IMR-90 (cell line): ENCODE results near the gene UMODL1. TPM values are rescaled to one million over a fixed set of nuclear protein-coding genes. Genes with fewer than 3 reads are reported as not detected.
A peak's percentile ranks its signal among the peaks of the same experiment; 100 is the strongest.

Source experiments
- ATAC-seq: fragments of 200-7000 bp; cut with Tn5 transposase; 2 replicates; pipeline ENCODE4 v1.9.1; 2020; ENCODE audit warnings: low read depth, mild to moderate bottlenecking, moderate library complexity
- BruUV-seq: library from RNA; stranded (reverse); fragments of 400-500 nt; replicated peaks from 2 replicates; lab custom pipeline; 2021; lab: Mats Ljungman, UMichigan
- CTCF ChIA-PET: fragments of 300-600 bp; formaldehyde crosslinking; extraction: SDS; loops from one replicate; lab custom pipeline; 2021; ENCODE audit warnings: antibody characterized with exemption; lab: Yijun Ruan, JAX
- POLR2A ChIA-PET: fragments of 300-600 bp; sonication (Branson Sonifier 250); formaldehyde crosslinking; loops from one replicate; lab custom pipeline; 2022; ENCODE audit warnings: antibody characterized with exemption; ENCODE audit not compliant: unreplicated experiment; lab: Charles Lee
- DNase-seq: peaks from one replicate; pipeline ENCODE4 v3.0.0; 2013
- H2AFZ ChIP-seq: replicated peaks from 2 replicates; pipeline ENCODE3; 2013; ENCODE audit warnings: low read length, mild to moderate bottlenecking; ENCODE audit not compliant: poor library complexity
- H2AK5ac ChIP-seq: 2 replicates; pipeline ENCODE4 v1.6.1; 2013; ENCODE audit warnings: low read depth, low read length, inconsistent platforms
- H2AK9ac ChIP-seq: replicated peaks from 2 replicates; pipeline ENCODE3; 2013; ENCODE audit warnings: mild to moderate bottlenecking, low read depth, low read length, moderate library complexity; ENCODE audit not compliant: poor library complexity
- H2BK120ac ChIP-seq: 2 replicates; pipeline ENCODE4 v1.6.1; 2013; ENCODE audit warnings: low read depth, low read length, inconsistent platforms
- H2BK15ac ChIP-seq: 3 replicates; pipeline ENCODE4 v1.6.1; 2013; ENCODE audit warnings: low read depth, low read length, inconsistent platforms
- H2BK20ac ChIP-seq: 2 replicates; pipeline ENCODE4 v1.6.1; 2013; ENCODE audit warnings: low read depth, mild to moderate bottlenecking, inconsistent platforms, low read length, moderate library complexity
- H2BK5ac ChIP-seq: 2 replicates; pipeline ENCODE4 v1.6.1; 2013; ENCODE audit warnings: mild to moderate bottlenecking, low read depth, low read length, inconsistent platforms; ENCODE audit not compliant: poor library complexity, severe bottlenecking
- H3K14ac ChIP-seq: replicated peaks from 2 replicates; pipeline ENCODE4 v1.6.1; 2013; ENCODE audit warnings: low read depth, low read length, inconsistent platforms
- H3K18ac ChIP-seq: 2 replicates; pipeline ENCODE4 v1.6.1; 2013; ENCODE audit warnings: low read depth, low read length, control low read depth
- H3K23ac ChIP-seq: 2 replicates; pipeline ENCODE4 v1.6.1; 2013; ENCODE audit warnings: low read depth, low read length, inconsistent platforms
- H3K27ac ChIP-seq: 2 replicates; pipeline ENCODE4 v1.5.1; 2013; ENCODE audit warnings: mild to moderate bottlenecking, control low read depth, low read length; ENCODE audit not compliant: insufficient read depth
- H3K27me3 ChIP-seq: 2 replicates; pipeline ENCODE4 v1.6.1; 2013; ENCODE audit warnings: low read length; ENCODE audit not compliant: control insufficient read depth, insufficient read depth
- H3K36me3 ChIP-seq: 2 replicates; pipeline ENCODE4 v1.6.1; 2013; ENCODE audit warnings: low read length, mixed read lengths; ENCODE audit not compliant: control insufficient read depth, insufficient read depth
- H3K4ac ChIP-seq: 2 replicates; pipeline ENCODE4 v1.6.1; 2013; ENCODE audit warnings: low read depth, low read length, inconsistent platforms
- H3K4me1 ChIP-seq: 2 replicates; pipeline ENCODE4 v1.6.1; 2013; ENCODE audit warnings: low read length, mixed read lengths; ENCODE audit not compliant: control insufficient read depth, insufficient read depth
- H3K4me2 ChIP-seq: 2 replicates; pipeline ENCODE4 v1.6.1; 2013; ENCODE audit warnings: low read depth, mild to moderate bottlenecking, control low read depth, low read length, moderate library complexity
- H3K4me3 ChIP-seq: 2 replicates; pipeline ENCODE4 v1.5.1; 2013; ENCODE audit warnings: low read depth, mild to moderate bottlenecking, control low read depth, low read length, moderate library complexity; ENCODE audit not compliant: insufficient read depth
- H3K56ac ChIP-seq: 2 replicates; pipeline ENCODE4 v1.6.1; 2013; ENCODE audit warnings: low read length, inconsistent platforms; ENCODE audit not compliant: insufficient read depth; ENCODE audit errors: extremely low read depth
- H3K79me1 ChIP-seq, 2 experiments: 2 replicates each; pipeline ENCODE4 v1.6.1; 2013; ENCODE audit warnings: low read length in 2 of 2, inconsistent platforms in 1 of 2, low read depth in 1 of 2
- H3K9ac ChIP-seq: 2 replicates; pipeline ENCODE4 v1.6.1; 2013; ENCODE audit warnings: low read depth, low read length, control low read depth
- H3K9me1 ChIP-seq: 2 replicates; pipeline ENCODE4 v1.6.1; 2013; ENCODE audit warnings: low read length, inconsistent platforms; ENCODE audit not compliant: insufficient read depth
- H3K9me3 ChIP-seq: 2 replicates; pipeline ENCODE4 v1.6.1; 2013; ENCODE audit warnings: low read length; ENCODE audit not compliant: control insufficient read depth, insufficient read depth
- H4K20me1 ChIP-seq: 2 replicates; pipeline ENCODE4 v1.6.1; 2013; ENCODE audit warnings: low read length, inconsistent platforms; ENCODE audit not compliant: insufficient read depth
- H4K5ac ChIP-seq: 2 replicates; pipeline ENCODE4 v1.6.1; 2013; ENCODE audit warnings: mild to moderate bottlenecking, low read depth, low read length, control low read depth
- H4K8ac ChIP-seq, 2 experiments: 2 replicates each; pipeline ENCODE4 v1.6.1; 2013; ENCODE audit warnings: low read depth in 2 of 2, low read length in 2 of 2, control low read depth in 1 of 2, inconsistent platforms in 1 of 2
- H4K91ac ChIP-seq: 2 replicates; pipeline ENCODE4 v1.6.1; 2013; ENCODE audit warnings: low read depth, low read length, inconsistent platforms; ENCODE audit not compliant: insufficient read depth
- BHLHE40 ChIP-seq: fragments of 150-350 bp; IDR thresholded peaks from 2 replicates; pipeline ENCODE4 v1.6.1; 2016; ENCODE audit warnings: mild to moderate bottlenecking, low read depth, low read length
- CEBPB ChIP-seq: IDR thresholded peaks from 2 replicates; pipeline ENCODE4 v1.6.1; 2012; ENCODE audit warnings: low read depth, low read length, improper control_type of control experiment
- CHD1 ChIP-seq: IDR thresholded peaks from 2 replicates; pipeline ENCODE4 v1.6.1; 2012; ENCODE audit warnings: low read depth, low read length, improper control_type of control experiment
- ELK1 ChIP-seq: fragments of 150-350 bp; IDR thresholded peaks from 2 replicates; pipeline ENCODE4 v1.6.1; 2016; ENCODE audit warnings: low read depth, mild to moderate bottlenecking, low read length, moderate library complexity, borderline replicate concordance
- FOS ChIP-seq: fragments of 150-350 bp; IDR thresholded peaks from 2 replicates; pipeline ENCODE4 v1.6.1; 2016; ENCODE audit warnings: low read depth, low read length
- MAFK ChIP-seq: IDR thresholded peaks from 2 replicates; pipeline ENCODE4 v1.6.1; 2012; ENCODE audit warnings: low read depth, low read length, improper control_type of control experiment
- MAZ ChIP-seq: IDR thresholded peaks from 2 replicates; pipeline ENCODE4 v1.6.1; 2012; ENCODE audit warnings: low read depth, mild to moderate bottlenecking, low read length, improper control_type of control experiment, moderate library complexity, borderline replicate concordance
- NFE2L2 ChIP-seq: fragments of 150-350 bp; IDR thresholded peaks from 2 replicates; pipeline ENCODE4 v1.6.1; 2016; ENCODE audit warnings: low read depth, mild to moderate bottlenecking, low read length
- POLR2A ChIP-seq: IDR thresholded peaks from 2 replicates; pipeline ENCODE4 v1.6.1; 2012; ENCODE audit warnings: mild to moderate bottlenecking, low read depth, low read length
- RAD21 ChIP-seq: IDR thresholded peaks from 2 replicates; pipeline ENCODE4 v1.6.1; 2012; ENCODE audit warnings: low read length, improper control_type of control experiment
- RCOR1 ChIP-seq: IDR thresholded peaks from 2 replicates; pipeline ENCODE4 v1.6.1; 2012; ENCODE audit warnings: mild to moderate bottlenecking, low read length, improper control_type of control experiment; ENCODE audit not compliant: insufficient replicate concordance
- RFX5 ChIP-seq: IDR thresholded peaks from 2 replicates; pipeline ENCODE4 v1.8.0; 2012; ENCODE audit warnings: low read depth, mild to moderate bottlenecking, low read length, moderate library complexity
- USF2 ChIP-seq: fragments of 150-350 bp; IDR thresholded peaks from 2 replicates; pipeline ENCODE4 v1.6.1; 2017; ENCODE audit warnings: mild to moderate bottlenecking, antibody characterized with exemption, low read length, low read depth
- WGBS, 2 experiments: methylation state at CpG; one replicate each; pipeline versions ENCODE4 v1.1.5 to v1.1.7; 2013; ENCODE audit warnings: missing lambda C conversion rate in 2 of 2; ENCODE audit not compliant: insufficient read length in 1 of 2; ENCODE audit errors: extremely low coverage in 2 of 2; 5-methylcytosine and 5-hydroxymethylcytosine counted together
- dilution Hi-C: fragments of 300-500 bp; cut with HindIII; formaldehyde crosslinking; loops from one replicate; pipeline ENCODE4 v1.14.3; 2018; ENCODE audit warnings: low sequenced_read_pairs; ENCODE audit not compliant: unreplicated experiment
- in situ Hi-C: fragments of 300-500 bp; cut with MboI; formaldehyde crosslinking; loops from 3 replicates; pipeline ENCODE4 v1.14.3; 2019; ENCODE audit warnings: low sequenced_read_pairs, inconsistent platforms, mixed read lengths
- intact Hi-C: fragments of 100-400 bp; cut with micrococcal nuclease; formaldehyde crosslinking; loops from 2 replicates; pipeline ENCODE4 v1.10.0; 2022
- polyA plus RNA-seq, 3 experiments: library from polyadenylated mRNA; depleted of rRNA; stranded (reverse); fragments of >200 nt; gene quantifications; 2 replicates each; pipeline ENCODE4 v1.2.3, GENCODE V29; 2012; ENCODE audit warnings: low replicate concordance in 1 of 3
- total RNA-seq: library from RNA; depleted of rRNA; stranded (reverse); fragments of >200 nt; gene quantifications from 2 replicates; pipeline ENCODE4 v1.2.3, GENCODE V29; 2012

Gene UMODL1
- total and polyA plus RNA-seq, 2 of the 4 experiments (the other 2 are of a cell fraction), result 0.02 TPM; not detected in 1

- peak; percentile 79 for ATAC-seq
Measured at GRCh38 chr21:42093991-42094421, 22.9 kb downstream of the UMODL1 start.

More at GRCh38 chr21:42093991-42094421, 22.9 kb downstream of the UMODL1 start:
- Histone ChIP-seq H3K23ac (0 out of 2 replicates have a peak overlapping the region, but pooled peaks have one; percentile 24), H3K27me3 (peaks cover 2% of the 10 kb centered on the region; the same call in 1 of the 2 replicates), H3K9me3 (peaks cover 7% of the 10 kb centered on the region), H3K9ac (no peak overlapping the region), H3K9me1 (peaks cover 14% of the 10 kb centered on the region), H3K4me1 (peaks cover 16% of the 10 kb centered on the region), H4K8ac (peak overlapping the region in 1 of 2 experiments; percentile 68; a peak in 3 of 4 replicates), H2BK20ac (peak overlapping the region; percentile 68), H2BK15ac (peak overlapping the region; percentile 53; the same call in 2 of the 3 replicates), H3K18ac (peak overlapping the region; percentile 55), H2BK120ac (peak overlapping the region; percentile 78), H4K91ac (peak overlapping the region; percentile 84), H3K4ac (peak overlapping the region; percentile 78), H2AK9ac (peak overlapping the region; percentile 59), H3K27ac (peak overlapping the region; percentile 55), H2AK5ac (peak overlapping the region; percentile 86; the same call in 1 of the 2 replicates), H2BK5ac (peak overlapping the region; percentile 72), H3K4me2 (no peak overlapping the region), H4K20me1 (no peaks in the 10 kb centered on the region), H3K4me3 (no peak overlapping the region), H3K14ac (peak overlapping the region; percentile 22; the same call in 1 of the 2 replicates), H3K79me1 (no peaks in the 10 kb centered on the region), H2AFZ (peak overlapping the region; percentile 83), H3K36me3 (no peaks in the 10 kb centered on the region), H3K56ac (peak overlapping the region; percentile 66), H4K5ac (no peak overlapping the region)
- in situ Hi-C loops, result loop anchor here (10.0 kb wide), 1 partner anchor 159 kb away; no protein-coding TSS in a partner anchor
- POLR2A ChIA-PET, result no interaction called here
- intact Hi-C loops, result loop anchor here (1.0 kb wide), 1 partner anchor 84 kb away; the partner anchor contains the start of gene ZBTB21
- dilution Hi-C loops, result no loop called here
- WGBS, 2 experiments, result 69% methylated on average over 7 of the region's 15 CpGs; no CpG with 5 or more reads in 1 of the 2 experiments
- peak; percentile 93 for DNase-seq
- BruUV-seq, result no TSS peak
- TF ChIP-seq RCOR1, result peak; percentile 16
- peak; percentile 74 for TF ChIP-seq CEBPB
- TF ChIP-seq USF2, result no peak
- no peak for TF ChIP-seq POLR2A
- TF ChIP-seq FOS, result peak; percentile 93
- TF ChIP-seq RFX5, result no peak
- peak; percentile 70 for TF ChIP-seq MAFK
- TF ChIP-seq NFE2L2, result no peak
- TF ChIP-seq MAZ, result 0 out of 2 replicates have a peak, but pooled peaks have one; percentile 10
- TF ChIP-seq BHLHE40, result peak; percentile 29; the same call in 1 of the 2 replicates
- TF ChIP-seq ELK1, result no peak
- TF ChIP-seq RAD21, result 0 out of 2 replicates have a peak, but pooled peaks have one; percentile 1
- no peak for TF ChIP-seq CHD1
- CTCF ChIA-PET, result interaction anchor here (0.5 to 2.2 kb wide), 2 partner anchors 14 to 19 kb away, joined by 3 to 5 read pairs; no protein-coding TSS in a partner anchor
